Putamen (tissue), 1 donor: ENCODE results near the gene FHOD3.
"Not testable (repeated sequence)": the region's sequence is repeated elsewhere in the genome, so short reads cannot be mapped to it uniquely, and the experiment has no call there.

ENCODE experiments used
- DNase-seq: peaks from one replicate; pipeline ENCODE4 v3.0.0-alpha.2; 2016; ENCODE audit warnings: low spot score

The FHOD3 gene

DNA sequence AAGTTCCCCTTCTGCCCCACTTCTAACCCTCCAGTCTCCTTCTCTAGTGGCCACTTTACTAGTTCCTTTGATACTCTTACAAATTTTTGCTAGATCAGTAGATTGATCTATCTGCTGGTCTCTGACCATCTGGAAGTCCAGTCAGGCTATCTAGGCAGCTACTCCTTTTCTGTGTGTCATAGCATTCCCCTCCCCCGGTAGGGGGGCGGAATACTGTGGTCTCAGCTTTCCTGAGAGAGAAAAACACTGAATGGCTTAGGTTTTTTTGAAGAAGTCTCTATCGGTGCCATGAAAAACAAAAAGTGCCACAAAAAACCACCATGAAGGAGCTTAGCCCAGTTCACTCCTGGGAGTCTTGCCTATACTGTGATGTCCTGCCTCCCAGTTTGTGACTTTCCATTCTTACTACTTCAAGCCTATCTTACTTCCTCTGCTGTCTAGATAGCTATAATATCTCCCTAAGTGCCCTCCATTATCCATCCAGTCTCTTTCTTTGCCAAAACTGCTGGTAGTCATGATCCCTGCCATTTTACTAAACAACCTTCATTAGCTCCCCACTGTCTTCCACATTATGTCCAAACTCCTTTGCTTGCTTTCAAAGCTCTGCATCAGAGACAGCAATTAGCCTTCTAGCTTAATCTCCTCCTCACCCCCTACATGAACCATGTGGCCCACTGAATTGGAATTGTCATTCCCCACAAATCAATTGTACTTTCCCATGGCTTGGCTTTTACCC lies 501.4 kb downstream of the FHOD3 start:
- DNase-seq, result no peak

GRCh38 chr18:36805105-36805504 lies 507.6 kb downstream of the FHOD3 start:
- no peak for DNase-seq

- DNase-seq, result no peak
These were observed 511.2 kb downstream of the FHOD3 start for GRCh38 chr18:36808681-36809080.

DNA sequence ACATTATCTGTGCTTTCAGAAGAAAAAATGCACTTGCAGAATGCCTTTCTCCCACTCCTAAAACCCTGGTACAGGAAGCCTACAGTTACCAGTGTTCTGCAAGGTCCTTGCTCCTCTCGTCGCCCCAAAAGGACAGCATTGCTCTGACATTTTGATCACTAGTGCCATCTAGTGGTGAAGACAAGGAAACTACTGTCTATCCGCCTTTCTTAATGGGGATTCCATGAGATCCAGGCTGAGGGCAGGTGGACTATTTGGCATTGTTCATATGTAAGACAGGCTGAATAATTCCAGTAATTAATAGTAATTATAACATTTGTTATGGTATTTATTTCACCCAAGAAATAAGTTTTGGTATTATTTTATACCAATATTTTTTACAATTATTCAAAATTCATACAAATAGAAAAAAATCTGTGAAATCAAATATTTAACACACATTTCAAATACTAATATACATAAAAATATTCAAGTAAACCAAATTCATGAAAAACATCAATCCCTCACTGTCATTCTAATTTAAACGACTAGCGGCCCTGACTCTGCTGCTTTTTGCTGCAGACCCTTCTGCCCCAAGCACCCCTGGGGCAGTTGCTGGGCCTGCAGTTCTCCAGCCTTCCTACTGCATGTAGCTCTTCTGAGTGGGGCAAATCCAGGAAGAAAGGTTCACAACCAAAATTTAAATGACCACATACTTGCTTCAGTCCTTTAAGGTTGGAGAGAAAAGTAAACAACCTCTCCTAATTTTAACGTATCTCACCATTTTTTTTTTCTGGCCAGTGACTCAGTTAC lies 512.3 kb downstream of the FHOD3 start:
- peak; percentile 63 for DNase-seq

- peak; percentile 40 for DNase-seq
These were observed 513.9 kb downstream of the FHOD3 start for GRCh38 chr18:36811430-36811829.

DNA sequence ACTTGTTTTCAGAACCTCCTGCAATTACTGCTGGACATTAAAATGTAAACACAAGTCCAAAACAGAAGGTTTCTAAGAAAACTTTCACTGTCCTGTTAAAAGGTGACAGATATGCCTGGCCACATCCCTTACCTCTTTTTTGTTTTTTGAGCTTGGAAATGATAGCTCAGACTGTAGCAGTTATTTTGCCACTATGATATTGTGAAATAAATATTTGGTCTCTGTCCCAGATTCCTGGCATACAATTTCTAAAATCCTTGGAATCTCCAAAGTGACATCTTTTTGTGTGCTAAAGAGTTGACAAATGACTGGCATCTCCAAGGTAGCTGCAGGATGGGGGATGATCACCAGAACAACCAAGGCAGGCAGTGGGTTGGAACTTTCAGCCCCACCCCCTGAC lies 514.4 kb downstream of the FHOD3 start:
- no peak for DNase-seq

DNA sequence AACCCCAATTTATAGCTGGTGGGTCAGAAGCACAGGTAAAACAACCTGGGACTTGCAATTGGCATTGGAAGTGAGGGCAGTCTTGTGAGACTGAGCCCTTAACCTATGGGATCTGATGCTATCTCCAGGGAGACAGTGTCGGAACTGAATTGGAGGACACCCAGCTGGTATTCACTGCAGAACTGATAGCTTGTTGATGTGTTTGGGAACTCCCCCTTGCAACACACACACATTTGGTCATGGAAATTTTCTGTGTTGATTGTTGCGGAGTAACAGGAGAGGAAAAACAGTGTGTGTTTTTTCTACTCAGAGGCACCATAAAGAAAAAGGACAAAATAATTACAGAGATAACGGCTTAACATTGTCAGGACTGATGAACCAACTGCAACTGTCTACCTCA lies 515.2 kb downstream of the FHOD3 start:
- DNase-seq, result no peak

DNA sequence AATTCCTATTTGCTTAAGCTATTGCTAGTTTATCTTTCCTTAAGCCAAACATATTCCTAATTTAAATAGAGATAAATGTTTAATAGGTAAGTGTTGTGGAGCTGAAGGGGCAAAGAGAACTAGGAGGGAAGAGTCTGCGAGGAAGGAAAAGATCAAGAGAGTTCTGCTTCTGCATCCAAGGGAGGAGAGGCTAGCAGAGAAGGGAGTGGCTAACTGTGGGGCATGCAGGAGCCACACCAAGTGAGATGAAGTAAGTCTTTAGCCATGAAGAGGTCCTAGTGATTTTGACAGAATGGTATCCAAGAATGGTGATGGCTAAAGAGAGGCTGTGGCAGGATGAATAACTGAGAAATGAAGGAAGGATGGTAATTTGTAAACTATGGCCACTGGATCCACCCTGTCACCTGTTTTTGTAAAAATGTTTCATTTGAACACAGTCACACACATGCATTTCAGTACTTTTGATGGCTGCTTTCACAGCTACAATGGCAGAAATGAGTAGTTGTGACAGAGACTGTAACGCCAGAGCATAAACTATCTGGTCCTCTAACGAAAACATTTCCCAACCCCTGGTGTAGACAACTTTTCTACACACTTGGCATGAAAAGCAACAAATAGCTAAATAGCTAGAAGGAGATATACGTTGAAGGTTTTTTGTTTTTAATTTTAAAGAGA lies 515.7 kb downstream of the FHOD3 start:
- no peak for DNase-seq

GRCh38 chr18:36813824-36814223 lies 516.3 kb downstream of the FHOD3 start:
- no peak for DNase-seq

DNA sequence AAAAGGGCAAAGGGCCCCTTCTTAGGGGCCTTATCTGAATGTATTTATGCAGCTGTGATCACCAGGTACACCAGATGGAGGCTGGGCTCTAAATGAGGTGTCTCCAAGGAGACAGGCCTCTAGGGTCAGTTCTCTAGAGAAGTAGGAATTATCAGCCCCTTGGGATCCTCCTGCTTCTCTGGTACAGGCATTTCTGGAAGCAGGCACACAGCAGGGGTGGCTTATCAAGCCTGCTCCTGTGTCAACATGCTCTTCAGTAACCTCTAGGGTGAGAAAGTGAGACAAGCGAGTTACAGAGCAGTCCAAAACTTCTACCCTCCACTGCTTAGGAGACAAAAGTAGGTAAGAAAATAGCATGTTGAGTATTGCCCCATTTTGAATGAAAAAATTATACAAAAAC lies 517.5 kb downstream of the FHOD3 start:
- no peak for DNase-seq

DNA sequence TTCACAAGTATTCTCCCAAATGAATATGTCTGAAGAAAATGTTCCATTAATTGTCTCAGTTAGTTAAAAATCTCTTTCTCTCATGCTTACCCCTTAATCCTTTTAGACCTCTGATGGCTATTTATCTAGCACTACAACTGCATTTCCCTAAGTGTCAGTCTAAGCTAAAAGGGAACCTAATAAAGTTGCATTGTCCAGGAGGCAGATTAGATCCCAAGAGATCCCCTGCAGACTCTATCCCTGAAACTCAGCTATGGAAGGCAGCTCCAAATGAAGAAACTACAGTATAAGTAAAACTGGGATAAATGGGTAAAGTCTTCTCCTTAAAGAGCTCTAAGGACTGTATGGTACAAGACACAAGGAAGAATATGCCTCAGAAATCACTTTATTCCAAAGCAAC lies 518.6 kb downstream of the FHOD3 start:
- not testable (repeated sequence) for DNase-seq

DNA sequence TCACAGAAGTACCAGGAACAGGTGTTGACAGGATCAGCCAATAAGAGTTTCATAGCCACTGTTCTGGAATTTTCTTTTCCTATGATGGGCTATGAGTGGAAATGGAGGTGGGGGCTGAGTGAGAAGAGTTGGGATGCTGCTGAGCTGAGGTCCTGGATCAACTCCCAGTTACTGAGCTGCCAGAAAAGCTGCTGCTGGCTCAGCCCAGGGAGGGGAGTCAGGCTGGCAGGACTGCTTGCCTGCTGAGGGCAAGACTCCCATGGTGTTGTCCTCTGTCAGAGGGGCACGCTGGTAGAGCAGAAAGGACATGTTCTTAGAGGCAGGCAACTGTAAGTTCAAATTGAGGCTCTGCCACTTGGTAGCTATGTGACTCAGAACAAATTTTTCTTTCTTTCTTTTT lies 519.5 kb downstream of the FHOD3 start:
- DNase-seq, result no peak

DNA sequence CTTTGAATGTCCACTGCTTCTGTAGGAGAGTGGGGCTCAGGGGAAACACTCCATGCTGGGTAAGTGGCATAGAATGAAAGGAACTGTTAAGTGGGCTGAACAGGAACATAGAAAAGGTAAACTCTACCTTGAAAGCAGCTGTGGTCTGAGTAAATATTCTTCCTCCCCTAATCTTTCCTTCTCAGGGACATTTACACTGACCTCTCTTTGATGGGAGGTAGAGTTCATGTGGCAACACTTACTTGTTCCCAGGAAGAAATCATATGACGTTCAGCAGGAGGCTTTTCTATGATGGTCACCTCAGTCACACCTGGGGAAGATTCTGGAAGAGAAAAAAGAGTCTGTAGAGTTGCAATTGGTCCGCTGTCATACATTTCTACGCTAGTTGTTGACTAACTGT lies 521.1 kb downstream of the FHOD3 start:
- DNase-seq, result no peak

GRCh38 chr18:36819621-36820020 lies 522.1 kb downstream of the FHOD3 start:
- DNase-seq, result no peak

DNA sequence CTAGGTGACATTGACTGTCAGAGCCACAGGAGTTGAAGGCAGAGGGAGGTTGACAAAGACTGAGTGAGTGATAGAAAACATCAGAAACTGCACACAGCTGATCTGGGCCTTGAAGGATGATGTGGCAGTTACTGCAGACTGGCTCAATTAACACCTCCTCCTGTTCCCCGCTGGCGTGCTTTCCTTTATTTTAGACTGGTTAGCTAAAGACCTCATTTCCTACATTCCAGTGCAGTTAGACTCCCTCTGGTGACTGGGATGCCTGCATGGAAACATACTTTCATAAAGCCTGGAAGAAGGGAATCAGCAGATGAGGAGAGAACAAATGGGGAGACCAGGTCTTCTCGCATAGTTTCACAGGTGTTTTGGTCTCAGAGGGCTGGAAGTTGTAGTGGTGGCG lies 524.2 kb downstream of the FHOD3 start:
- DNase-seq, result peak; percentile 8

GRCh38 chr18:36825526-36825925 lies 528.0 kb downstream of the FHOD3 start:
- DNase-seq, result no peak

- no peak for DNase-seq
These were observed 529.0 kb downstream of the FHOD3 start for GRCh38 chr18:36826556-36826955.

DNA sequence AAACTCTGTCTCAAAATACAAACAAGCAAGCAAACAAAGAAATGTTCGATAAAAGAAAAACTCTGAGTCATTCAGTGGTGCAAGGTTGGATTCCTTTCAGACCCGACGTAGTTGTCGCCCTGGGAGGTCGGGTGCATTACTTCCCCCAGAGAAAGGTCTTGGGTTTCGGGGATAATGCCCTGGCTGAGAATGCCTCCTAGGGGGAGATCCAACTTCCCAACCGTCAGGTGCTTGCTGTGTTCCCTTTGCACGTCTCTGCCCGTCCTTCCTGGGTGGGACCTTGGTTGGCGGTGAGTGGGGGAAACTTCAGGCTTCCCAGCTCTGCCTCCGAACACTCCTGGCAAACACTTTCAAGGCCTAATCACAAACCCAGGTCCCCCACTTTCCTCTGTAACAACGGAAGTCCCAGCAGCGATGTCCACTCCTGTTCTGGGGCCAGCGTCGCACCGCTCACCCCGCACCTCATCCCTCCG lies 530.7 kb downstream of the FHOD3 start:
- DNase-seq, result peak; percentile 32

DNA sequence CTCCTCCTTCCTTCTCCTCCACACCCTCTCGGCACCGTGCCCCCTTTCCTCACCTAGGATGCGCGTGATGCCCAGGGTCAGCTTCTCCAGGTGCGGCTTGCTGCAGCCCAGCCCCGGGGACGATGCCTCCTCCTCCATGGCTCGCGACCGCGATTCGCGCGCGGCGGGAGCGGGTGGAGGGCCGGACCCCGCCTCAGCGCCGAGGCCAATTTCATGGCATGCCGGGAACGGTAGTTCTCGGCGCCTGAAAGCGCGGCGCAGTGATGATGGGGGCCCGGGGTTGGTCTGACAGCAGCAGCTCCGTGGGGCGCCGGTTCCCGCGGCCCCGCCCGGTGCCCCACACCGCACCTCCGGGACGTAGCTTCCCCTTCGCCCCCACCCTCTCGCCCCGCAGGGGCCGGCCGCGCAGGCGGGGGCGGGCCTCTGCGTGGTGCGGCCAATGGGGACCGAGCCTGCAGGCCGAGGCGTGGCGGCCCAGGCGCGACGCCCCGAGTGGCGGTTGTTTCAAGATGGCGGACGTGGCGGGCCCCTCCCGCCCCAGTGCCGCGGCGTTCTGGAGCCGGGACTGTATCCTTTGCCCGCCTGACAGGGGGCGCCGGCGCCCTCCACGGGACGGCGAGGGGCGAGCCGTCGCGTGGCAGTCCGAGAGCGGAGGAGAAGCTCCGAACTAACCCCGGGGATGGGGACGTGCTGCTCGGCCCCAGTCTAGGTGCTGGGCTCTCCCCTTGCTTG lies 531.3 kb downstream of the FHOD3 start, which contains the start of the genes KIAA1328 and TPGS2:
Gene KIAA1328, plus strand, starts transcription at position 498 of the 732 bp plus-strand sequence. Its CDS starts 12 bp downstream, at position 510.
Gene TPGS2, minus strand, starts transcription at position 373 of the 732 bp plus-strand sequence. Its CDS starts 235 bp downstream, at position 138.
- DNase-seq, result peak; percentile 89
